Neural cell (in vitro differentiated cells): Measurements from ENCODE around the gene SLC13A1. TPM values are rescaled to one million over a fixed set of nuclear protein-coding genes. Genes with fewer than 3 reads are reported as not detected.

Source experiments
- H2AFZ ChIP-seq: fragments of 200-600, 300-800 bp; sonication (generic), shearing (Covaris generic); 2 replicates; pipeline ENCODE4 v1.6.0; 2014; ENCODE audit warnings: low read depth, mild to moderate bottlenecking, antibody characterized with exemption, low read length, moderate library complexity
- H3F3A ChIP-seq: fragments of 200-600 bp; shearing (Covaris generic); 2 replicates; pipeline ENCODE4 v1.6.1; 2016; ENCODE audit warnings: mild to moderate bottlenecking, moderate library complexity, mixed read lengths, antibody characterized with exemption, low read length; ENCODE audit not compliant: insufficient read depth, poor library complexity, severe bottlenecking
- H3K27ac ChIP-seq: fragments of 200-600, 300-800 bp; sonication (generic), shearing (Covaris generic); 2 replicates; pipeline ENCODE4 v1.5.1; 2014; ENCODE audit warnings: mild to moderate bottlenecking, low read length, moderate library complexity
- H3K27me3 ChIP-seq: fragments of 300-800, 200-600 bp; sonication (generic), shearing (Covaris generic); 2 replicates; pipeline ENCODE4 v1.6.0; 2014; ENCODE audit warnings: mild to moderate bottlenecking, low read depth, low read length, moderate library complexity; ENCODE audit not compliant: insufficient read depth
- H3K36me3 ChIP-seq: fragments of 300-800, 200-600 bp; sonication (generic), shearing (Covaris generic); 2 replicates; pipeline ENCODE4 v1.5.1; 2014; ENCODE audit warnings: mild to moderate bottlenecking, antibody characterized with exemption, low read length, moderate library complexity; ENCODE audit not compliant: insufficient read depth
- H3K4me2 ChIP-seq: fragments of 300-800, 200-600 bp; sonication (generic), shearing (Covaris generic); 2 replicates; pipeline ENCODE4 v1.6.0; 2014; ENCODE audit warnings: mild to moderate bottlenecking, low read length
- H3K4me3 ChIP-seq: fragments of 300-800, 200-600 bp; sonication (generic), shearing (Covaris generic); 2 replicates; pipeline ENCODE4 v1.5.1; 2014; ENCODE audit warnings: mild to moderate bottlenecking, low read length, moderate library complexity
- H3K79me2 ChIP-seq: fragments of 200-600 bp; shearing (Covaris generic); replicated peaks from 2 replicates; pipeline ENCODE4 v1.6.0; 2014; ENCODE audit warnings: mild to moderate bottlenecking, low read length, moderate library complexity; ENCODE audit not compliant: insufficient read depth
- H3K9ac ChIP-seq: fragments of 300-800, 200-600 bp; sonication (generic), shearing (Covaris generic); 2 replicates; pipeline ENCODE4 v1.6.1; 2016; ENCODE audit warnings: mild to moderate bottlenecking, low read length, mixed read lengths
- H3K9me2 ChIP-seq: fragments of 200-600 bp; shearing (Covaris generic); 2 replicates; pipeline ENCODE4 v1.6.1; 2016; ENCODE audit warnings: mild to moderate bottlenecking, low read length, mixed read lengths; ENCODE audit not compliant: insufficient read depth
- H3K9me3 ChIP-seq: fragments of 200-600, 300-800 bp; sonication (generic), shearing (Covaris generic); 2 replicates; pipeline ENCODE4 v1.6.1; 2016; ENCODE audit warnings: mild to moderate bottlenecking, mixed run types, low read length, moderate library complexity, mixed read lengths
- H4K20me1 ChIP-seq: fragments of 200-600 bp; shearing (Covaris generic); 2 replicates; pipeline ENCODE4 v1.6.1; 2016; ENCODE audit warnings: mild to moderate bottlenecking, mixed run types; ENCODE audit not compliant: insufficient read depth
- CTCF ChIP-seq: fragments of 450-650 bp; IDR thresholded peaks from 2 replicates; pipeline ENCODE4 v1.5.1; 2014; ENCODE audit warnings: antibody characterized with exemption, mild to moderate bottlenecking, moderate library complexity; ENCODE audit not compliant: poor library complexity, severe bottlenecking
- EP300 ChIP-seq: fragments of 450-650 bp; conservative IDR thresholded peaks from 2 replicates; pipeline ENCODE4 v1.6.1; 2014; ENCODE audit warnings: antibody characterized with exemption, mild to moderate bottlenecking, moderate library complexity; ENCODE audit not compliant: poor library complexity, severe bottlenecking
- EZH2 ChIP-seq: fragments of 200-600, 300-800 bp; shearing (Covaris generic), sonication (generic); IDR thresholded peaks from 2 replicates; pipeline ENCODE4 v1.6.1; 2014; ENCODE audit warnings: antibody characterized with exemption, low read length, borderline replicate concordance, mild to moderate bottlenecking; ENCODE audit not compliant: insufficient read depth, poor library complexity, severe bottlenecking
- MXI1 ChIP-seq: fragments of 450-650 bp; conservative IDR thresholded peaks from 2 replicates; pipeline ENCODE4 v1.6.1; 2014; ENCODE audit warnings: antibody characterized with exemption, mild to moderate bottlenecking; ENCODE audit not compliant: poor library complexity, severe bottlenecking
- POLR2AphosphoS5 ChIP-seq: IDR thresholded peaks from 2 replicates; pipeline ENCODE4 v1.6.1; 2012
- RAD21 ChIP-seq: fragments of 450-650 bp; conservative IDR thresholded peaks from 2 replicates; pipeline ENCODE4 v1.6.1; 2014; ENCODE audit warnings: antibody characterized with exemption, mild to moderate bottlenecking, moderate library complexity
- REST ChIP-seq: IDR thresholded peaks from 2 replicates; pipeline ENCODE4 v1.6.1; 2012; ENCODE audit warnings: borderline replicate concordance
- SMC3 ChIP-seq: fragments of 450-650 bp; conservative IDR thresholded peaks from 2 replicates; pipeline ENCODE4 v1.6.1; 2014; ENCODE audit warnings: antibody characterized with exemption, mild to moderate bottlenecking, moderate library complexity; ENCODE audit not compliant: poor library complexity
- TAF1 ChIP-seq: IDR thresholded peaks from 2 replicates; pipeline ENCODE4 v1.6.1; 2012; ENCODE audit warnings: low read depth
- polyA plus RNA-seq: library from polyadenylated mRNA; depleted of rRNA; stranded (reverse); fragments of >200 nt; gene quantifications from 2 replicates; pipeline ENCODE4 v1.2.3, GENCODE V29; 2014

The SLC13A1 gene
- polyA plus RNA-seq, 1 donor from 2014 or later = not detected

GRCh38 chr7:123184271-123184670, 15.5 kb downstream of the SLC13A1 start:
- no peaks in the 10 kb centered on the region for H3K36me3 ChIP-seq
- no peak overlapping the region for H2AFZ ChIP-seq
- no peaks in the 10 kb centered on the region for H3K79me2 ChIP-seq
- H3K27me3 ChIP-seq = no peaks in the 10 kb centered on the region
- no peaks in the 10 kb centered on the region for H3K9me3 ChIP-seq
- H3K27ac ChIP-seq = no peak overlapping the region
- no peak overlapping the region for H3K4me2 ChIP-seq
- no peaks in the 10 kb centered on the region for H3F3A ChIP-seq
- H3K9ac ChIP-seq = no peak overlapping the region
- no peaks in the 10 kb centered on the region for H3K9me2 ChIP-seq
- TF ChIP-seq TAF1 (no peak), EP300 (no peak), RAD21 (no peak), POLR2AphosphoS5 (no peak), MXI1 (no peak), SMC3 (no peak), REST (no peak), EZH2 (no peak), CTCF (no peak)
- H4K20me1 ChIP-seq = no peaks in the 10 kb centered on the region
- H3K4me3 ChIP-seq = no peak overlapping the region

- Histone ChIP-seq H3K9ac (no peak overlapping the region), H3K9me3 (no peaks in the 10 kb centered on the region), H3K9me2 (no peaks in the 10 kb centered on the region), H2AFZ (no peak overlapping the region), H4K20me1 (no peaks in the 10 kb centered on the region), H3K36me3 (no peaks in the 10 kb centered on the region), H3K27ac (no peak overlapping the region), H3K27me3 (no peaks in the 10 kb centered on the region), H3K79me2 (no peaks in the 10 kb centered on the region), H3K4me2 (no peak overlapping the region), H3F3A (no peaks in the 10 kb centered on the region), H3K4me3 (no peak overlapping the region)
- TF ChIP-seq TAF1 (no peak), RAD21 (no peak), POLR2AphosphoS5 (no peak), CTCF (no peak), MXI1 (no peak), SMC3 (no peak), REST (no peak), EZH2 (no peak), EP300 (no peak)
Observed at GRCh38 chr7:123183431-123183830, 16.3 kb downstream of the SLC13A1 start.
